ENCODE results near the gene RTN4R.

RTN4R gene

DNA sequence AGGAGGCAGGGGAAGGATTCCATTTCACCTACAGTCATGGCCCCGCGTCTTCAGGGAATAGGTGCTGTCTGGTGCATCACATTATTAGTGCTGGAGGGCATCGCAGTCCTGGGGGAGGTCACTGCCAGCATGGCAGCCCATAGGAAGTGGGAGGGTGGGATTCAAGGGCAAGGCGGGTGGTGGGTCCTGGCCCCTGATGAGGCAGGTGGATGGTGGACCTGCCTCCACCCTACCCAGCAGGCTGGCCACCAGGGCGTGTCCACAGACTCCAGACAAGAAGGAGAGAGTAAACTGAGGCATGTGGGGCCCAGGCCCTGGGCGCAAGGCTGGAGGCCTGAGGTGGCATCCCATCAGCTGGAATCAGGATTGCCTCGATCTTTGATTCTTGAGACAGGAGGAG lies 53.3 kb downstream of the RTN4R start (continued):
- TF ChIP-seq, protein P1, sequence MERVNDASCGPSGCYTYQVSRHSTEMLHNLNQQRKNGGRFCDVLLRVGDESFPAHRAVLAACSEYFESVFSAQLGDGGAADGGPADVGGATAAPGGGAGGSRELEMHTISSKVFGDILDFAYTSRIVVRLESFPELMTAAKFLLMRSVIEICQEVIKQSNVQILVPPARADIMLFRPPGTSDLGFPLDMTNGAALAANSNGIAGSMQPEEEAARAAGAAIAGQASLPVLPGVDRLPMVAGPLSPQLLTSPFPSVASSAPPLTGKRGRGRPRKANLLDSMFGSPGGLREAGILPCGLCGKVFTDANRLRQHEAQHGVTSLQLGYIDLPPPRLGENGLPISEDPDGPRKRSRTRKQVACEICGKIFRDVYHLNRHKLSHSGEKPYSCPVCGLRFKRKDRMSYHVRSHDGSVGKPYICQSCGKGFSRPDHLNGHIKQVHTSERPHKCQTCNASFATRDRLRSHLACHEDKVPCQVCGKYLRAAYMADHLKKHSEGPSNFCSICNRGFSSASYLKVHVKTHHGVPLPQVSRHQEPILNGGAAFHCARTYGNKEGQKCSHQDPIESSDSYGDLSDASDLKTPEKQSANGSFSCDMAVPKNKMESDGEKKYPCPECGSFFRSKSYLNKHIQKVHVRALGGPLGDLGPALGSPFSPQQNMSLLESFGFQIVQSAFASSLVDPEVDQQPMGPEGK (tag by site-specific recombination; IDR thresholded peaks at IDR 0.05), result no peak
- TF ChIP-seq ZNF146 (tag by site-specific recombination; IDR thresholded peaks at IDR 0.05) (no peak), GLIS2 (tag by site-specific recombination; IDR thresholded peaks at IDR 0.05) (no peak), ZNF664 (tag by site-specific recombination; IDR thresholded peaks at IDR 0.05) (no peak), ZNF791 (tag by site-specific recombination; IDR thresholded peaks at IDR 0.05) (no peak), KLF8 (tag by site-specific recombination; IDR thresholded peaks at IDR 0.05) (no peak), ZNF416 (tag by site-specific recombination; IDR thresholded peaks at IDR 0.05) (no peak), ZNF768 (tag by site-specific recombination; IDR thresholded peaks at IDR 0.05) (no peak), GLI4 (tag by site-specific recombination; IDR thresholded peaks at IDR 0.05) (no peak), IKZF3 (tag by site-specific recombination; IDR thresholded peaks at IDR 0.05) (no peak)

DNA sequence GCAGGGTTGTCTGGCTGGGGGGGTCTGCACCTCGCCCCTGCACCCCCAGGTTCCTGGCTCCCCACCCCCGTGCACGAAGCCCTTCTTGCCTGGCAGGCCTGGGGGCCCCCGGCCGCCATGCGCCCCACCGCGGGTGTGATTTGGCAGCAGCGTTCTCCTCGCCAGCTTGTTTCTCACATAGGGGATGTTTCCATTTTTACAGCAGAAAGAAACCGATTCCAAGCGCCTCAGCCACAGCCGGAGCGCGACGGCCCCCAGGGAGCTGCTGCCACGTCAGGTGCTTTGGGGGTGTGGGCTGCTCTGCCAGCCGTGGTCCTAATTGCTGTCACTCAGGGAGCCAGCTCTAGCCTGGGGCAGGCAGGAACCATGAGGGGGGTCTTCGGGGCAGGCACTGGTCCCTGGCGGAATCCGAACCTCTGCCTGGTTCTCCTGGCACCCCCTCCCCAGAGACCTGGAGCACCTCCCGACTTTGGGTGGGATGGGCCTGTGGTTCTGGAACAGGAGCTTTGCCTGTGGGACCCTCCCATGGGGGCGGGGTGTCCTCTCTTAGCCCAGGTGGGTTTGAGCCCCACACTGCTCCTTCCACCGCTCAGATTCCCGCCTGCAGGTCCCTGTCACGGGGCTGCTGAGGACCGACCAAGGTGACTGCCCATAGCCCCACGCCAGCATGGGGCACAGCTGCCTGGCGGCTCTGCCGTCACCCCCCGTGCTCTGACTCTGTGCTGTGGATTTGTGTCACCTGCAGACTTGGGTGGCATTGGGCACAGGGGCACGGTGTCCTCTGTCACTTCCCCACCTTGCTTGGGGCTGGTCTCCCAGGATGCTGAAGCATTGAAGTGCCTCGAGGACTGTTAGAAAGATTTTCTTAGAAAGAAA lies 54.0 kb downstream of the RTN4R start:
- Histone ChIP-seq H3K4me3 (ENCODE audit: low read depth, low read length) (no peak overlapping the region), H3K9me3 (ENCODE audit: control insufficient read depth, insufficient read depth, low read depth, low read length) (no peaks in the 10 kb centered on the region), H3K4me1 (ENCODE audit: control insufficient read depth, insufficient read depth, low read length) (peaks cover 4% of the 10 kb centered on the region), H3K27ac (ENCODE audit: extremely low read depth, low read depth, low read length) (no peak overlapping the region), H3K36me3 (ENCODE audit: control insufficient read depth in 2 of 2, insufficient read depth in 1 of 2, low read length in 2 of 2) (no peaks in the 10 kb centered on the region)
- ChIA-PET POLR2A (no interaction called here), CTCF (interaction anchor here (0.6 to 1.3 kb wide), 2 partner anchors 50 to 57 kb away, joined by 3 to 4 read pairs; no protein-coding TSS in a partner anchor)
- TF ChIP-seq, protein P2, sequence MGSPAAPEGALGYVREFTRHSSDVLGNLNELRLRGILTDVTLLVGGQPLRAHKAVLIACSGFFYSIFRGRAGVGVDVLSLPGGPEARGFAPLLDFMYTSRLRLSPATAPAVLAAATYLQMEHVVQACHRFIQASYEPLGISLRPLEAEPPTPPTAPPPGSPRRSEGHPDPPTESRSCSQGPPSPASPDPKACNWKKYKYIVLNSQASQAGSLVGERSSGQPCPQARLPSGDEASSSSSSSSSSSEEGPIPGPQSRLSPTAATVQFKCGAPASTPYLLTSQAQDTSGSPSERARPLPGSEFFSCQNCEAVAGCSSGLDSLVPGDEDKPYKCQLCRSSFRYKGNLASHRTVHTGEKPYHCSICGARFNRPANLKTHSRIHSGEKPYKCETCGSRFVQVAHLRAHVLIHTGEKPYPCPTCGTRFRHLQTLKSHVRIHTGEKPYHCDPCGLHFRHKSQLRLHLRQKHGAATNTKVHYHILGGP (tag by site-specific recombination; IDR thresholded peaks at IDR 0.05), result 0 out of 2 replicates have a peak, but pooled peaks have one; percentile 26
- no peak for TF ChIP-seq ZNF548 (tag by site-specific recombination; IDR thresholded peaks at IDR 0.05)

DNA sequence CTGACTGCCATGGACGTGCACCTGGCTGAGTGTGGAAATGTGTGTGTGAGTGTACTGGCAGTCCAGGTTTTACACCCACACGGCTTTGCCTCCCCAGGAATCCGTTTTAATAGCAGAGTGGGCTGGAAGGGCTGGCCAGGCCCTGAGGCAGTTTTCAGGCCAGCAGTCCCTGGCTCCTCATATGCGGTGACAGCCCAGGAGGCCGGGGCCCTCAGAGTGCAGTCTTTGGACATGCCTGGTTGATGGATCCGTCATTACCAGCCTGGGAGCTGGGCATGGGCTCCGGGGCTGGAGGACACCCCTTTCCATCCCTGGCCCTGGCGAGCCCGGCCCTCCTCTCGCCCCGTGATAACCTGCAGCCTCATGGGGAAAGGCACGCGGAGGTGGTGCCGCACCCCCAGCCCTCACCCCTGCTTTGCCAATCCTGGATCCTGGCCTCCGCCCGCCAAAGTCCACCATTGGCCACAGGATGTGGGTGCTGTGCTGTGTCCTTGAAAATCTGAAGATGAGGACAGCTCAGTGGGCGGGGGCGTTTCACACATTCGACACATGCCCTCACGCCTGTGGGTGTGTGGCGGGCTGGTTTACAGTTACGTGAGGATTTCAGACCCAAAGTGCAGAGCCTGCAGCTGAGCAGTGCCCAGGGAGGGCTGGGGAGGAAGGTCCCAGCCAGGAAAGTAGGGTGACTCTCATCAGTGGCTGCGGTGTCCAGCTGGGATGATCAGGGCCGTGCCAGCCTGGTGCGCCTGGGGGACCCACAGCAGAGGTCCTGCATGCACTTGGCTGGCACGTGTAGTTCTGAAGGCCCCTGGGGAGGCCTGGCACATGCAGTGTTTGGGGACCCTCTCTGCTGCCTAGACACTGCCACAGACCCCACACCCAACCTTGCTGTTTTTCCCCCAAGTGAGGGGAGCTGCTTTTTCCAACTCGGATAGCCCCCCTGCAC lies 55.1 kb downstream of the RTN4R start:
- Histone ChIP-seq H3K9me3 (ENCODE audit: control insufficient read depth, insufficient read depth, low read depth, low read length) (no peaks in the 10 kb centered on the region), H3K4me3 (ENCODE audit: low read depth, low read length) (no peak overlapping the region), H3K4me1 (ENCODE audit: control insufficient read depth, insufficient read depth, low read length) (peaks cover 4% of the 10 kb centered on the region), H3K27ac (ENCODE audit: extremely low read depth, low read depth, low read length) (no peak overlapping the region), H3K36me3 (ENCODE audit: control insufficient read depth in 2 of 2, insufficient read depth in 1 of 2, low read length in 2 of 2) (no peaks in the 10 kb centered on the region)
- CTCF ChIA-PET, result interaction anchor here (0.6 kb wide), 1 partner anchor 51 kb away, joined by 3 read pairs; no protein-coding TSS in a partner anchor
- POLR2A ChIA-PET, result no interaction called here
- TF ChIP-seq EGR2 (tag by site-specific recombination; IDR thresholded peaks at IDR 0.05; ENCODE audit: low read depth), result peak; percentile 82
- 0 out of 2 replicates have a peak, but pooled peaks have one; percentile 24 for TF ChIP-seq ZNF423 (tag by site-specific recombination; IDR thresholded peaks at IDR 0.05)
- peak; percentile 15; the same call in 1 of the 2 replicates for TF ChIP-seq ZIC2 (tag by site-specific recombination; IDR thresholded peaks at IDR 0.05)
- TF ChIP-seq, protein P3, sequence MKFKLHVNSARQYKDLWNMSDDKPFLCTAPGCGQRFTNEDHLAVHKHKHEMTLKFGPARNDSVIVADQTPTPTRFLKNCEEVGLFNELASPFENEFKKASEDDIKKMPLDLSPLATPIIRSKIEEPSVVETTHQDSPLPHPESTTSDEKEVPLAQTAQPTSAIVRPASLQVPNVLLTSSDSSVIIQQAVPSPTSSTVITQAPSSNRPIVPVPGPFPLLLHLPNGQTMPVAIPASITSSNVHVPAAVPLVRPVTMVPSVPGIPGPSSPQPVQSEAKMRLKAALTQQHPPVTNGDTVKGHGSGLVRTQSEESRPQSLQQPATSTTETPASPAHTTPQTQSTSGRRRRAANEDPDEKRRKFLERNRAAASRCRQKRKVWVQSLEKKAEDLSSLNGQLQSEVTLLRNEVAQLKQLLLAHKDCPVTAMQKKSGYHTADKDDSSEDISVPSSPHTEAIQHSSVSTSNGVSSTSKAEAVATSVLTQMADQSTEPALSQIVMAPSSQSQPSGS (tag by site-specific recombination; IDR thresholded peaks at IDR 0.05; ENCODE audit: low read depth), result no peak
- TF ChIP-seq ZNF600 (tag by site-specific recombination; IDR thresholded peaks at IDR 0.05), result peak; percentile 75; the same call in 1 of the 2 replicates
- peak; percentile 92 for TF ChIP-seq ZFHX2 (tag by site-specific recombination; conservative IDR thresholded peaks at IDR 0.05)
- no peak for TF ChIP-seq ZNF138 (tag by site-specific recombination; IDR thresholded peaks at IDR 0.05; ENCODE audit: borderline replicate concordance)
- TF ChIP-seq KLF1 (tag by site-specific recombination; IDR thresholded peaks at IDR 0.05), result peak; percentile 50; the same call in 1 of the 2 replicates

Data from HEK293 (cell line).